ENCODE results near the gene MACF1. TPM values are rescaled to one million over a fixed set of nuclear protein-coding genes. Genes with fewer than 3 reads are reported as not detected.

MACF1 gene
- total RNA-seq, 1 experiment from 2014 or later: 190 TPM

DNA sequence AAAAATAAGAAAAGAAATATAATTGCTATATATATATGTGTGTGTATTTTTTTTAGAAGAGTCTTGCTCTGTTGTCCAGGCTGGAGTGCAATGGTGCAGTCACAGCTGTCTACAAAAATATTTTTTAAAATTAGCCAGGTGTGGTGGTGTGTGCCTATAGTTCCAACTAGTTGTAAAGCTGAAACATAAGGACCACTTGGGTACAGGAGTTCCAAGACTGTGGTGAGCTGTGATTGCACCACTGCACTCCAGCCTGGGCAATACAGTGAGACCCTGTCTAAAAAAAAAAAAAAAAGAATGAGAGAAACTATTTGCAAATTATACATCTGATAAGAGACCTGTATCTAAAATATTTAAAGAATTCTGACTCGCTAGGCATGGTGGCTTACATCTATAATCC lies 328.9 kb downstream of the MACF1 start:
- Histone ChIP-seq H3K9ac (ENCODE audit: extremely low read depth, insufficient read length, low read length) (no peak overlapping the region), H3K27ac (ENCODE audit: insufficient read length, low read depth, low read length) (no peak overlapping the region), H3K4me1 (ENCODE audit: insufficient read depth, low read length) (no peaks in the 10 kb centered on the region), H3K79me2 (ENCODE audit: insufficient read depth, low read length) (no peaks in the 10 kb centered on the region), H4K8ac (replicated peaks; ENCODE audit: insufficient read length, low read depth, low read length) (no peak overlapping the region), H4K20me1 (ENCODE audit: control insufficient read depth, insufficient read depth, insufficient read length) (no peaks in the 10 kb centered on the region), H2BK12ac (ENCODE audit: insufficient read length, low read depth, low read length) (no peak overlapping the region), H3K18ac (ENCODE audit: insufficient read length, low read depth, low read length) (no peak overlapping the region), H2BK5ac (ENCODE audit: insufficient read length, low read length) (no peak overlapping the region), H3T11ph (ENCODE audit: low read length) (no peak overlapping the region), H3K23me2 (ENCODE audit: insufficient read length, low read depth, low read length, poor library complexity, severe bottlenecking) (no peaks in the 10 kb centered on the region), H2BK120ac (ENCODE audit: low read depth, low read length, poor library complexity, severe bottlenecking) (no peak overlapping the region), H2BK20ac (ENCODE audit: low read depth, low read length, poor library complexity, severe bottlenecking) (no peak overlapping the region), H3K56ac (ENCODE audit: insufficient read length, low read depth, low read length) (no peak overlapping the region), H3K14ac (ENCODE audit: insufficient read depth, low read length) (no peak overlapping the region), H4K91ac (ENCODE audit: insufficient read length, low read depth, low read length) (no peak overlapping the region), H3K9me3 (ENCODE audit: control insufficient read depth, low read depth, low read length) (no peaks in the 10 kb centered on the region), H3K4me2 (ENCODE audit: insufficient read depth, insufficient read length, low read length) (no peak overlapping the region), H3K79me1 (ENCODE audit: insufficient read depth, low read depth, low read length, poor library complexity, severe bottlenecking) (no peaks in the 10 kb centered on the region), H2AK5ac (ENCODE audit: insufficient read length, low read length) (no peak overlapping the region), H3K4ac (ENCODE audit: low read depth, low read length) (no peak overlapping the region), H2AFZ (ENCODE audit: low read length) (no peak overlapping the region), H2BK15ac (ENCODE audit: low read depth, low read length) (no peak overlapping the region), H3K23ac (ENCODE audit: insufficient read length, low read depth, low read length) (no peak overlapping the region), H4K5ac (ENCODE audit: insufficient read length, low read depth, low read length) (no peak overlapping the region), H3K27me3 (ENCODE audit: insufficient read depth, low read length) (no peaks in the 10 kb centered on the region)
- no CpG with 5 or more reads among the region's 1 CpG for WGBS (ENCODE audit: extremely low coverage, insufficient read length, low lambda C conversion rate)
- Mint-ChIP-seq H3K4me3 (no peak overlapping the region), H3K4me1 (no peaks in the 10 kb centered on the region), H3K9me3 (no peaks in the 10 kb centered on the region), H3K27me3 (ENCODE audit: low read depth) (no peaks in the 10 kb centered on the region), H3K27ac (no peak overlapping the region; a peak in 1 of 7 replicates), H3K36me3 (ENCODE audit: insufficient read depth in 1 of 3, low read depth in 3 of 3) (peaks cover 2 to 19% (median 14%) of the 10 kb centered on the region in 3 experiments; a peak in 4 of 7 replicates)
- TF ChIP-seq, protein P1, sequence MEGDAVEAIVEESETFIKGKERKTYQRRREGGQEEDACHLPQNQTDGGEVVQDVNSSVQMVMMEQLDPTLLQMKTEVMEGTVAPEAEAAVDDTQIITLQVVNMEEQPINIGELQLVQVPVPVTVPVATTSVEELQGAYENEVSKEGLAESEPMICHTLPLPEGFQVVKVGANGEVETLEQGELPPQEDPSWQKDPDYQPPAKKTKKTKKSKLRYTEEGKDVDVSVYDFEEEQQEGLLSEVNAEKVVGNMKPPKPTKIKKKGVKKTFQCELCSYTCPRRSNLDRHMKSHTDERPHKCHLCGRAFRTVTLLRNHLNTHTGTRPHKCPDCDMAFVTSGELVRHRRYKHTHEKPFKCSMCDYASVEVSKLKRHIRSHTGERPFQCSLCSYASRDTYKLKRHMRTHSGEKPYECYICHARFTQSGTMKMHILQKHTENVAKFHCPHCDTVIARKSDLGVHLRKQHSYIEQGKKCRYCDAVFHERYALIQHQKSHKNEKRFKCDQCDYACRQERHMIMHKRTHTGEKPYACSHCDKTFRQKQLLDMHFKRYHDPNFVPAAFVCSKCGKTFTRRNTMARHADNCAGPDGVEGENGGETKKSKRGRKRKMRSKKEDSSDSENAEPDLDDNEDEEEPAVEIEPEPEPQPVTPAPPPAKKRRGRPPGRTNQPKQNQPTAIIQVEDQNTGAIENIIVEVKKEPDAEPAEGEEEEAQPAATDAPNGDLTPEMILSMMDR (conservative IDR thresholded peaks at IDR 0.05): no peak
- no peak for DNase-seq

Other genes starting within 250 kb of the MACF1 start
- gene AKIRIN1, start 213.4 kb upstream of the MACF1 start, total RNA-seq (2021): 235 and 237 TPM in 2 replicates
- gene NDUFS5, start 178.3 kb upstream of the MACF1 start, total RNA-seq (2021): 367 and 376 TPM in 2 replicates